GM19025 (cell line): ENCODE measurements around the gene XDH.

Experiments used
- ATAC-seq: cut with Tn5 transposase; IDR thresholded peaks from one replicate; pipeline ENCODE4 v1.9.1; 2021; ENCODE audit warnings: mild to moderate bottlenecking, low read depth, moderate library complexity; ENCODE audit not compliant: unreplicated experiment

The XDH gene

DNA sequence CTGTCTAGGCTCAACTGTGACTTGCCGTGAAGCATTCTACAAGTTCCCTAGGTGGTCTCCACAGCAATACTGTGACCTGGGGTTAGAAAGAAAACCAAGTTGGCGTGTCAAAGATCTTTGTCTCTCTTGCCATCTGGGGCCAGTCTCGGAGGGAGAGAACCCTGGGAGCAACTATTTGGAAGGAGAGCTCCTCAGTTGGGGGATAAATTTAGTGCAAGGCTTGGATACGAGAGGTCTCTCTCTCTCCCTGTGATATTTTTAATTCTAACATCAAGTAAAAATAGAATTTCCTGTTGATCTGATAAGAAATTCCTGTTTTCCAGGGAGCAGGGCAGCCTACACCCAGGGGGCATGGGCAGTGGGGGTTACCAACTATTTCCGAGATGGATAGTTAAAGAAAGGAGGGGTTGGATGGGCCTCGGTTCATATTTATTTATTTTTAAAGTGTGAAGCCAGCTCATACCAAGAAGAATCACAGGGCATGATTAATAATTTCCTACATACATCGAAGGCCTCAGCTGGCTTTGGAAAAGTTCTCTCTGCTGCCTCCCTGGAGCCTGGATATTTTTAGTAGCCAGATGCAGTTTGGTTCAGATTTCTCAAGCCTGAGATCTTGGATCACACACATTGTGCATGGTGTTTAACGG is 117.8 kb downstream of the XDH start:
- no peak for ATAC-seq

DNA sequence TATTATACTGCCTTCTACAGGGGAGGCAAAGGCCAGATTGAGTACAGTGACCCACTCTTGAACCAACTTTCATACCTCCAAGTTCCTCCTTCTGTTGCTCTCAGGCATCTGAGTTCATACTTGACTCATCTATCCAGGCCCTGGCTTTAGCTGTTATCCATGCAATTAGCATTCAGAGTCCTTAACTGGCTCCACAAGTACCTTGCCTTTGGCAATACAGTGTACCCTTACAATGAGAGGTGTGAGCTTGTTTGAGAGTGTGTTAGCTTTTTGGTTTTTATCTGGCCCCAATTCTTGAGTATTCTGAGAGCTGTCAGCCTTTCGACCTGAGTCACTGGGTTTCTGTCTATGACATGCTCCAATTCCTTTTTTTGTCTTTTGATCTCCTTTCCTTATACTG is 120.3 kb downstream of the XDH start:
- ATAC-seq = no peak

DNA sequence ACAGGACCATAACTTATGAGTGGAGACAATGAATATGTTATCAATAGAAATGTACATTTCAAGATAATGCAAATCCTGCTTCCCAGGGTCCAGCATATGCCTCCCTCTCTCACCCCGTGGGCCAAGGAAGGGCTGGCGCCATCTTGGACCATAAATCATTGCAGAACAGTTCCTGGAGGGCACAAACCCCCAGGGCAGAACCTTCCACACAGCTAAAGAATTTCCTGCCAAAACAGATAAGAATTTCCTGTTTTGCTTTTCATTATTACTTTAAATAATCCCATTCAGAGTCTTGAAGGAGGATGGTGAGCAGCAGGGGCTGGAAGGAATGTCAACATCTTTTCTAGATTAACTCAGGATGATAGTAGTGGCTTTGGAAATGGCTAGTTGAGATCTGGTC is 126.9 kb downstream of the XDH start:
- no peak for ATAC-seq

DNA sequence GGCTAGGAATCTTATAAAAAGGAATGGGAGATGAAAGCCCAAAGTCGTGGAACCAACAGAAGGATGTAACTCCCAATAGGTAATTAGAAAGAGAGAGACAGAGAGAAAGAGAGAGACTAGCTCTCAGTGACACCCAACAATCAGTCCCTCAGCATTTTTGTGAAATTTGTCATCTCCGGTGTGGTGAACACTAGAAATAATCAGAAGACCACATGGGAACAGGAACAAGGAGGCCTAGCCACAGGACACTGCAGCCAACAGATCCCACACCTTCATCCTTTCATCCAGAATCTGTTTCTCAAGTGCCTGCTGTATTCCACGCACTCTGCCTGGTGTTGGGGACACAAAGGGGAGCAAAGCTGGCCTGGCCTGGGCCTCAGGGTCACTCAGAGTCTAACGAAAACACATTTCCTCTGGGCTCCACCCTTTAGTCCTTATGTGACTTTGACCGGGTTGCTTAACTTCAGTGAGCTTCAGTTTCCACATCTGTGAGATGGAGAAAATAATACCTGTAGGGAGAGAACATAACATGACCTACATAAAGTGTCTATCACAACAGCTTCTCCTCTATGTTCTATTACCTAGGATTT is 127.5 kb downstream of the XDH start:
- no peak for ATAC-seq

DNA sequence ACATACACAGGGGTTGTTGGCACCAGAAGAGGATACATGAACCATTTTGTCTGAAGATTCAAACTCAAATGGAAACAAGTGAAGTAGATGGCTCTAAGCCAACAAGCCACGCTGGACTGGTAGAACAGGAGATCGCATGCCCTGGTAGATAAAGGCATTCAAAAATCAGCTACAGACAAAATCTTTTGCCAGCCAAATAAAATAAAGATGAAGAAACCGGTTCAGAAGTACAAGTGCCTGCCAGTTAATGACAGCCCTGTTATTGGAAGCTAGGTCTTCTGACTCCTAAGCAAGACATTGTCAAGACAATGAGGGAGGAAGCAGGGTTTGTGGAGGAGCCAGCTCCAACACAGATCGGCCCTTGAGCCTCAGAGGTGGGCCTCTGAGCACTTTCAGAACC is 128.3 kb downstream of the XDH start:
- ATAC-seq = no peak
